ENCODE data around the gene CD177. TPM values are rescaled to one million over a fixed set of nuclear protein-coding genes. Genes with fewer than 3 reads are reported as not detected.
"Not testable (repeated sequence)": the region's sequence is repeated elsewhere in the genome, so short reads cannot be mapped to it uniquely, and the experiment has no call there.

CD177 gene
- total RNA-seq, 1 experiment from 2014 or later = not detected

DNA sequence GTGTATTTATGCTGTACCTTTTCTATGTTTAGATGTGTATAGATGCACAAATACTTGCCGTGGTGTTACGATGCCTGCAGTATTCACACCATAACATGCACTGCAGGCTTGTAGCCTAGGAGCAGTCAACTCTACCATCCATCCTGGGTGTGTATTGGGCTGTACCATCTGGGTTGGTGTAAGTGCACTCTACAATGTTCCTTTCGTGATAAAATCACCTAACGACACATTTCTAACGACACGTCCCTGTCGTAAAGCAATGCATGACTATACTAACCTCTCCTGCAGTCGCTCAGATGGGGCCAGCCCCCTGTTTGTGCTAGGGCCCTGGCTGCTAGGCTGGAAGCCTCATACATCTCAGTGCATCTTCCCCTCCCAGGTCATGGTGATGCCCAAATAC lies 18.4 kb downstream of the CD177 start:
- no peaks in the 10 kb centered on the region for H3K36me3 ChIP-seq (ENCODE audit: control insufficient read depth, insufficient read depth, low read length)
- intact Hi-C loops (cut with micrococcal nuclease; ENCODE audit: unreplicated experiment) = no loop called here
- H3K4me1 ChIP-seq = no peaks in the 10 kb centered on the region
- no peaks in the 10 kb centered on the region for H3K9me3 ChIP-seq
- H3K4me3 Mint-ChIP-seq (ENCODE audit: unreplicated experiment) = no peak overlapping the region
- BruUV-seq (replicated peaks) = no TSS peak
- no peak overlapping the region for H3K4me3 ChIP-seq (ENCODE audit: low read depth, low read length)
- no peaks in the 10 kb centered on the region for H3K27me3 ChIP-seq (replicated peaks; ENCODE audit: control insufficient read depth, insufficient read depth, low read length)
- H3K4me1 Mint-ChIP-seq (ENCODE audit: low read depth, unreplicated experiment) = no peaks in the 10 kb centered on the region
- peaks cover 5% of the 10 kb centered on the region for H3K27me3 Mint-ChIP-seq (ENCODE audit: insufficient read depth, unreplicated experiment)
- ChIA-PET CTCF (no interaction called here), POLR2A (no interaction called here)
- no peak for DNase-seq
- H3K9me3 Mint-ChIP-seq (ENCODE audit: unreplicated experiment) = no peaks in the 10 kb centered on the region
- H3K36me3 Mint-ChIP-seq (ENCODE audit: insufficient read depth, unreplicated experiment) = no peaks in the 10 kb centered on the region
- no peak overlapping the region for H3K27ac Mint-ChIP-seq (ENCODE audit: unreplicated experiment)
- TF ChIP-seq, protein P1, sequence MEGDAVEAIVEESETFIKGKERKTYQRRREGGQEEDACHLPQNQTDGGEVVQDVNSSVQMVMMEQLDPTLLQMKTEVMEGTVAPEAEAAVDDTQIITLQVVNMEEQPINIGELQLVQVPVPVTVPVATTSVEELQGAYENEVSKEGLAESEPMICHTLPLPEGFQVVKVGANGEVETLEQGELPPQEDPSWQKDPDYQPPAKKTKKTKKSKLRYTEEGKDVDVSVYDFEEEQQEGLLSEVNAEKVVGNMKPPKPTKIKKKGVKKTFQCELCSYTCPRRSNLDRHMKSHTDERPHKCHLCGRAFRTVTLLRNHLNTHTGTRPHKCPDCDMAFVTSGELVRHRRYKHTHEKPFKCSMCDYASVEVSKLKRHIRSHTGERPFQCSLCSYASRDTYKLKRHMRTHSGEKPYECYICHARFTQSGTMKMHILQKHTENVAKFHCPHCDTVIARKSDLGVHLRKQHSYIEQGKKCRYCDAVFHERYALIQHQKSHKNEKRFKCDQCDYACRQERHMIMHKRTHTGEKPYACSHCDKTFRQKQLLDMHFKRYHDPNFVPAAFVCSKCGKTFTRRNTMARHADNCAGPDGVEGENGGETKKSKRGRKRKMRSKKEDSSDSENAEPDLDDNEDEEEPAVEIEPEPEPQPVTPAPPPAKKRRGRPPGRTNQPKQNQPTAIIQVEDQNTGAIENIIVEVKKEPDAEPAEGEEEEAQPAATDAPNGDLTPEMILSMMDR (IDR thresholded peaks at IDR 0.05; ENCODE audit: insufficient read depth in 1 of 2, low read depth in 1 of 2, low read length in 1 of 2, severe bottlenecking in 1 of 2, unreplicated experiment in 1 of 2) = no peak

- BruUV-seq (replicated peaks) = no TSS peak
- intact Hi-C loops (cut with micrococcal nuclease; ENCODE audit: unreplicated experiment) = no loop called here
Observed at GRCh38 chr19:43372462-43372861, 19.0 kb downstream of the CD177 start.

GRCh38 chr19:43377624-43378023 lies 24.1 kb downstream of the CD177 start:
- peaks cover 14% of the 10 kb centered on the region for H3K4me1 Mint-ChIP-seq (ENCODE audit: low read depth, unreplicated experiment)
- H3K27ac Mint-ChIP-seq (ENCODE audit: unreplicated experiment); BruUV-seq (replicated peaks); CTCF ChIA-PET; H3K9me3 Mint-ChIP-seq (ENCODE audit: unreplicated experiment); H3K9me3 ChIP-seq; intact Hi-C loops (cut with micrococcal nuclease; ENCODE audit: unreplicated experiment); H3K27me3 Mint-ChIP-seq (ENCODE audit: insufficient read depth, unreplicated experiment); DNase-seq; POLR2A ChIA-PET; H3K27me3 ChIP-seq (replicated peaks; ENCODE audit: control insufficient read depth, insufficient read depth, low read length); H3K4me1 ChIP-seq; H3K4me3 Mint-ChIP-seq (ENCODE audit: unreplicated experiment); H3K4me3 ChIP-seq (ENCODE audit: low read depth, low read length); H3K36me3 ChIP-seq (ENCODE audit: control insufficient read depth, insufficient read depth, low read length); H3K36me3 Mint-ChIP-seq (ENCODE audit: insufficient read depth, unreplicated experiment): not testable (repeated sequence)

More at GRCh38 chr19:43372462-43372861, 19.0 kb downstream of the CD177 start:
- Histone ChIP-seq H3K4me3 (ENCODE audit: low read depth, low read length) (no peak overlapping the region), H3K9me3 (no peaks in the 10 kb centered on the region), H3K36me3 (ENCODE audit: control insufficient read depth, insufficient read depth, low read length) (no peaks in the 10 kb centered on the region), H3K27me3 (replicated peaks; ENCODE audit: control insufficient read depth, insufficient read depth, low read length) (no peaks in the 10 kb centered on the region), H3K4me1 (no peaks in the 10 kb centered on the region)
- Mint-ChIP-seq H3K4me3 (ENCODE audit: unreplicated experiment) (no peak overlapping the region), H3K27me3 (ENCODE audit: insufficient read depth, unreplicated experiment) (peaks cover 5% of the 10 kb centered on the region), H3K36me3 (ENCODE audit: insufficient read depth, unreplicated experiment) (no peaks in the 10 kb centered on the region), H3K4me1 (ENCODE audit: low read depth, unreplicated experiment) (no peaks in the 10 kb centered on the region), H3K27ac (ENCODE audit: unreplicated experiment) (no peak overlapping the region), H3K9me3 (ENCODE audit: unreplicated experiment) (no peaks in the 10 kb centered on the region)
- no peak for DNase-seq
- POLR2A ChIA-PET = no interaction called here
- TF ChIP-seq, protein P1 (IDR thresholded peaks at IDR 0.05; ENCODE audit: insufficient read depth in 1 of 2, low read depth in 1 of 2, low read length in 1 of 2, severe bottlenecking in 1 of 2, unreplicated experiment in 1 of 2) = no peak
- CTCF ChIA-PET = no interaction called here

DNA sequence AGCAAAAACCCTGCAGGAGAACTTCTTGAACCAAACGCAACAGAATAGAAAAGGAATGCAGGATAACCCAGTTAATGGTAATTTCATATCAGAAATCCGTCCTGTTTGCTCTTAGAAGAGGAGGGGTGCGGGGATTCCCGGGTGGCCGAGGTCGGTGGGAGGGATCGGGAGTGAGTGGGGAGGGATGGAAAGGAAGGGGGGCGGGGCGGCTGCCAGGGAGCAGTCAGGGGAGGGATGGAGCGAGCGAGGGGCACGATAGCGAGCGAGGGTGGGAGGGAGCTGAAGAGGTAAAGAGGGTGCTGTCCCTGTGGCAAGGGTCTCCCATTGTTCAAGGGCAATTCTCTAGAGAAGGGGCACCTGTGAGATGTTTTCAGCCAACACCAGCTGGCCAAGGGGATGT lies 26.5 kb downstream of the CD177 start:
- CTCF ChIA-PET = interaction anchor here (1.0 kb wide), 1 partner anchor 67 kb away, joined by 3 read pairs; no protein-coding TSS in a partner anchor
- H3K36me3 ChIP-seq (ENCODE audit: control insufficient read depth, insufficient read depth, low read length) = no peaks in the 10 kb centered on the region

More for the DNA sequence above, 26.5 kb downstream of the CD177 start:
- peaks cover 14% of the 10 kb centered on the region for H3K4me1 Mint-ChIP-seq (ENCODE audit: low read depth, unreplicated experiment)
- DNase-seq = no peak
- no peaks in the 10 kb centered on the region for H3K27me3 Mint-ChIP-seq (ENCODE audit: insufficient read depth, unreplicated experiment)
- no peak overlapping the region for H3K4me3 Mint-ChIP-seq (ENCODE audit: unreplicated experiment)
- no peaks in the 10 kb centered on the region for H3K36me3 Mint-ChIP-seq (ENCODE audit: insufficient read depth, unreplicated experiment)
- intact Hi-C loops (cut with micrococcal nuclease; ENCODE audit: unreplicated experiment) = no loop called here
- TF ChIP-seq, protein P1 (IDR thresholded peaks at IDR 0.05; ENCODE audit: insufficient read depth in 1 of 2, low read depth in 1 of 2, low read length in 1 of 2, severe bottlenecking in 1 of 2, unreplicated experiment in 1 of 2) = no peak
- Histone ChIP-seq H3K4me1 (peaks cover 7% of the 10 kb centered on the region; the same call in 1 of the 2 replicates), H3K9me3 (no peaks in the 10 kb centered on the region), H3K27me3 (replicated peaks; ENCODE audit: control insufficient read depth, insufficient read depth, low read length) (no peaks in the 10 kb centered on the region), H3K4me3 (ENCODE audit: low read depth, low read length) (no peak overlapping the region)
- BruUV-seq (replicated peaks) = no TSS peak
- no peaks in the 10 kb centered on the region for H3K9me3 Mint-ChIP-seq (ENCODE audit: unreplicated experiment)
- POLR2A ChIA-PET = no interaction called here
- no peak overlapping the region for H3K27ac Mint-ChIP-seq (ENCODE audit: unreplicated experiment)
